Measurements from ENCODE around the gene SCD.

DNA sequence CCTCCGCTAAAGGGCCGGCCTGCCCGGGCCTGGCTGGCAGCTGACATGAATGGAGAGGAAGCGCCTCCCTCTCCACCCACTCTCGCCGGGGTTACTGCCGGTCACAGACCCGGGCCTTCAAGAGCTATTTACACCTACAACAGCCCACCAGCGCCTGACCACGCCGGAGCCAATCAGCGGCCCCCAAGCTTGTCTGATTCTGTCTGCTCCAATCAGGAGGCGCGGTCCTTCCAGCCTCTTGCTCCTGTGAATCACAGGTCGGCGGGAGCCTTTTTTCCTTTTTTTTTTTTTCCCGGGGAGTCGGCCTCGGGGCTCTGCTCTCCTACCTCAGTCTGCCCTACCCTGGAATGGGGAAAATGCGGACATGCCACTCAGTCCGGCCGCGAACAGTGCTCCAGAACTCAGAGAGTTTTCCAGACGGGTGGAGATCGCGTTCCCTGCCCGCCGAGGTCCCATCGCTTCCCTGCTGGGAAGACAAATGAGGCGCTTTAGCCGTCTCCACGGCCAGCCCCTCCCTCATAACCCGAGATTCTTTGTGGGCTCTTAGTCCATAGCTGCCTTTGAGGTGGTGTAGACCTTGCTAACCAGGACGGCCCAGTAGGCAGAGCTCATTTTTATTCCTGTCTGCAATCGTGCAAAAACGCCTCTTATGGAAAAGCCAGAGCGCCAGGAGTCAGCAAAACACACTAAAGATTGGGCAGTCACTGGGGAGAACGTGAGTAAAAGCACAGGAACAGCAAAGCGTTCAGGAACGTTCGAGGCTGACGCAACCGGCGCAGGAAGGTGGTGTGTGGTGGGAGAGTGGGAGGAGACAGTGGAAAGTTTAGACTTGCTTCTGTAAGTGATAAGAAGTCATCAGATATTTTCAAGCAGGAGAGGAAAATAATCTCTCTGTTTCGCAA lies 26.5 kb downstream of the SCD start:
- TF ChIP-seq POLR2AphosphoS5 (IDR thresholded peaks at IDR 0.05) = peak in 2 of 3 donors; percentile 57 to 63
- TF ChIP-seq, protein P1, sequence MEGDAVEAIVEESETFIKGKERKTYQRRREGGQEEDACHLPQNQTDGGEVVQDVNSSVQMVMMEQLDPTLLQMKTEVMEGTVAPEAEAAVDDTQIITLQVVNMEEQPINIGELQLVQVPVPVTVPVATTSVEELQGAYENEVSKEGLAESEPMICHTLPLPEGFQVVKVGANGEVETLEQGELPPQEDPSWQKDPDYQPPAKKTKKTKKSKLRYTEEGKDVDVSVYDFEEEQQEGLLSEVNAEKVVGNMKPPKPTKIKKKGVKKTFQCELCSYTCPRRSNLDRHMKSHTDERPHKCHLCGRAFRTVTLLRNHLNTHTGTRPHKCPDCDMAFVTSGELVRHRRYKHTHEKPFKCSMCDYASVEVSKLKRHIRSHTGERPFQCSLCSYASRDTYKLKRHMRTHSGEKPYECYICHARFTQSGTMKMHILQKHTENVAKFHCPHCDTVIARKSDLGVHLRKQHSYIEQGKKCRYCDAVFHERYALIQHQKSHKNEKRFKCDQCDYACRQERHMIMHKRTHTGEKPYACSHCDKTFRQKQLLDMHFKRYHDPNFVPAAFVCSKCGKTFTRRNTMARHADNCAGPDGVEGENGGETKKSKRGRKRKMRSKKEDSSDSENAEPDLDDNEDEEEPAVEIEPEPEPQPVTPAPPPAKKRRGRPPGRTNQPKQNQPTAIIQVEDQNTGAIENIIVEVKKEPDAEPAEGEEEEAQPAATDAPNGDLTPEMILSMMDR (IDR thresholded peaks at IDR 0.05) = no peak
- TF ChIP-seq POLR2A (IDR thresholded peaks at IDR 0.05) = peak; percentile 15
